ENCODE measurements around the gene CDCA3.

The CDCA3 gene

GRCh38 chr12:6840761-6841515 lies 10.1 kb downstream of the CDCA3 start, which contains the start of gene GNB3:
Gene GNB3 (plus strand): TSS chr12:6840925. CDS start chr12:6841288, 363 bp downstream.
- Histone ChIP-seq H3K4me3 (ENCODE audit: low read depth, low read length) (no peak within 1 kb of the TSS), H3K79me2 (peaks cover 2% of the 10 kb centered on the region), H3K9ac (no peak within 1 kb of the TSS), H3K9me3 (ENCODE audit: control insufficient read depth, low read length) (no peaks in the 10 kb centered on the region), H3K36me3 (ENCODE audit: control insufficient read depth, insufficient read depth, low read length) (no peaks in the 10 kb centered on the region), H3K27me3 (ENCODE audit: control insufficient read depth, insufficient read depth, low read length) (no peaks in the 10 kb centered on the region), H3K4me1 (no peaks in the 10 kb centered on the region), H2AFZ (no peak within 1 kb of the TSS), H3K4me2 (ENCODE audit: low read length) (no peak within 1 kb of the TSS), H3K27ac (no peak within 1 kb of the TSS)
- no peak for TF ChIP-seq CTCF (IDR thresholded peaks at IDR 0.05)

GRCh38 chr12:6840330-6840729 lies 10.8 kb downstream of the CDCA3 start:
- Histone ChIP-seq H3K4me1 (no peaks in the 10 kb centered on the region), H3K27me3 (ENCODE audit: control insufficient read depth, insufficient read depth, low read length) (no peaks in the 10 kb centered on the region), H2AFZ (no peak overlapping the region), H3K9me3 (ENCODE audit: control insufficient read depth, low read length) (no peaks in the 10 kb centered on the region), H3K4me2 (ENCODE audit: low read length) (no peak overlapping the region), H3K79me2 (peaks cover 2% of the 10 kb centered on the region), H3K27ac (no peak overlapping the region), H3K36me3 (ENCODE audit: control insufficient read depth, insufficient read depth, low read length) (no peaks in the 10 kb centered on the region), H3K4me3 (ENCODE audit: low read depth, low read length) (no peak overlapping the region), H3K9ac (no peak overlapping the region)
- TF ChIP-seq CTCF (IDR thresholded peaks at IDR 0.05), result no peak

- Histone ChIP-seq H3K79me2 (peaks cover 2% of the 10 kb centered on the region), H3K36me3 (ENCODE audit: control insufficient read depth, insufficient read depth, low read length) (no peaks in the 10 kb centered on the region), H3K9me3 (ENCODE audit: control insufficient read depth, low read length) (no peaks in the 10 kb centered on the region), H3K27me3 (ENCODE audit: control insufficient read depth, insufficient read depth, low read length) (no peaks in the 10 kb centered on the region), H3K4me1 (no peaks in the 10 kb centered on the region), H3K27ac (no peak overlapping the region), H3K9ac (no peak overlapping the region), H3K4me2 (ENCODE audit: low read length) (no peak overlapping the region), H2AFZ (no peak overlapping the region), H3K4me3 (ENCODE audit: low read depth, low read length) (no peak overlapping the region)
- no peak for TF ChIP-seq CTCF (IDR thresholded peaks at IDR 0.05)
Observed at GRCh38 chr12:6839482-6840201, 11.4 kb downstream of the CDCA3 start.

GRCh38 chr12:6838854-6839253 lies 12.2 kb downstream of the CDCA3 start:
- Histone ChIP-seq H3K9me3 (ENCODE audit: control insufficient read depth, low read length) (no peaks in the 10 kb centered on the region), H3K4me2 (ENCODE audit: low read length) (no peak overlapping the region), H3K27ac (no peak overlapping the region), H3K9ac (no peak overlapping the region), H3K27me3 (ENCODE audit: control insufficient read depth, insufficient read depth, low read length) (no peaks in the 10 kb centered on the region), H3K4me1 (no peaks in the 10 kb centered on the region), H3K4me3 (ENCODE audit: low read depth, low read length) (no peak overlapping the region), H2AFZ (no peak overlapping the region), H3K36me3 (ENCODE audit: control insufficient read depth, insufficient read depth, low read length) (no peaks in the 10 kb centered on the region), H3K79me2 (peaks cover 2% of the 10 kb centered on the region)
- no peak for TF ChIP-seq CTCF (IDR thresholded peaks at IDR 0.05)
